BE2C (cell line): ENCODE measurements around the gene FDXR.

Experiments
- DNase-seq: peaks from one replicate; pipeline ENCODE4 v3.0.0-alpha.2; 2020
- H3K27me3 ChIP-seq: fragments of 250-450 bp; sonication (Bioruptor Pico); 2 replicates; pipeline ENCODE4 v1.5.1; 2020; ENCODE audit warnings: mild to moderate bottlenecking
- H3K36me3 ChIP-seq: fragments of 250-450 bp; sonication (Bioruptor Pico); 2 replicates; pipeline ENCODE4 v1.5.1; 2020; ENCODE audit warnings: mild to moderate bottlenecking
- H3K4me1 ChIP-seq: fragments of 250-450 bp; sonication (Bioruptor Pico); 2 replicates; pipeline ENCODE4 v1.5.1; 2020
- H3K4me3 ChIP-seq: 2 replicates; pipeline ENCODE4 v1.5.1; 2011; ENCODE audit warnings: low read depth, low read length
- H3K9me3 ChIP-seq: fragments of 250-450 bp; sonication (Bioruptor Pico); 2 replicates; pipeline ENCODE4 v1.5.1; 2020
- TF ChIP-seq, protein P1 (sequence below): IDR thresholded peaks from 2 replicates; pipeline ENCODE4 v1.5.1; 2012; ENCODE audit warnings: mild to moderate bottlenecking, low read depth, low read length

FDXR gene

DNA sequence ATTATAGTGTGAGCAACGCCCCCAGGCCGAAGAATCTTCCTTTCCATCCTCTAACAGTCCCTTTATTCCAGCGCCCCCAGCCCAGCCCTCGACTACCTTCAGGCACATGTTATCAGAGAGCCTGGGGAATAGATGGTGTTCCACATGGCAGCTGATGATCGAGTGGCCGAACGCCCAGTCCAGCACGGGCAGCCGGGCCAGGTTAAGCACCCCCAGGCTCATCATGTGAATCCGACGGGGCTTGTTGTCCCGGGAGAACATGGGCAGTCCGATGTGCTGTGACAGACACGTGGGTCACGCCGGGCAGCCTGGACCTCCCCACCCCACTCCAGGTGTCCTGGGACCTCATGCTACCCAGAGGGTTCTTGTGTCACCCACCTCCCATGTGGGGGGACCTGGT lies 6.5 kb upstream of the FDXR start:
- no peaks in the 10 kb centered on the region for H3K4me1 ChIP-seq
- H3K9me3 ChIP-seq, result no peaks in the 10 kb centered on the region
- no peaks in the 10 kb centered on the region for H3K36me3 ChIP-seq
- DNase-seq, result no peak
- H3K4me3 ChIP-seq, result no peak overlapping the region
- no peaks in the 10 kb centered on the region; the same call in 1 of the 2 replicates for H3K27me3 ChIP-seq
- TF ChIP-seq, protein P1, sequence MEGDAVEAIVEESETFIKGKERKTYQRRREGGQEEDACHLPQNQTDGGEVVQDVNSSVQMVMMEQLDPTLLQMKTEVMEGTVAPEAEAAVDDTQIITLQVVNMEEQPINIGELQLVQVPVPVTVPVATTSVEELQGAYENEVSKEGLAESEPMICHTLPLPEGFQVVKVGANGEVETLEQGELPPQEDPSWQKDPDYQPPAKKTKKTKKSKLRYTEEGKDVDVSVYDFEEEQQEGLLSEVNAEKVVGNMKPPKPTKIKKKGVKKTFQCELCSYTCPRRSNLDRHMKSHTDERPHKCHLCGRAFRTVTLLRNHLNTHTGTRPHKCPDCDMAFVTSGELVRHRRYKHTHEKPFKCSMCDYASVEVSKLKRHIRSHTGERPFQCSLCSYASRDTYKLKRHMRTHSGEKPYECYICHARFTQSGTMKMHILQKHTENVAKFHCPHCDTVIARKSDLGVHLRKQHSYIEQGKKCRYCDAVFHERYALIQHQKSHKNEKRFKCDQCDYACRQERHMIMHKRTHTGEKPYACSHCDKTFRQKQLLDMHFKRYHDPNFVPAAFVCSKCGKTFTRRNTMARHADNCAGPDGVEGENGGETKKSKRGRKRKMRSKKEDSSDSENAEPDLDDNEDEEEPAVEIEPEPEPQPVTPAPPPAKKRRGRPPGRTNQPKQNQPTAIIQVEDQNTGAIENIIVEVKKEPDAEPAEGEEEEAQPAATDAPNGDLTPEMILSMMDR, result no peak

DNA sequence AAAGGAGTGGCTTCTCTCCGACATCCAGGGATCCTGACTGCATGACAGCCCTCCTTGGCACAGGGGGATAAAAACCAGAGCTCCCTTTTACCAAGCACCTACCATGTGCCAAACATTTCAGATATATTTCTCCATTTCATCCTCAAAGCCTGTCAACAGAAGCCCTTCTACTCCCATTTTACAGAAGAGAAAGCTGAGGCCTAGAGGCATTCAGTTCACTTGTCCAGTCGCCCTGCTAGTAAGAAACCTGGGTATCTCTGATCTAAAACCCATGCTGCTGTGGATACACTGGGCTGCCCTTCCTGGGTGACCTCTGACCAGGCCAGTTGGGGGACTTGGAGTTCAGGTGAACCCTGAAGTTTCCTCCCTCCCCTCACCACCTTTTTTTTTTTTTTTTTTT lies 5.9 kb upstream of the FDXR start:
- no peaks in the 10 kb centered on the region; the same call in 1 of the 2 replicates for H3K27me3 ChIP-seq
- no peak for DNase-seq
- no peaks in the 10 kb centered on the region for H3K4me1 ChIP-seq
- TF ChIP-seq, protein P1, result no peak
- no peak overlapping the region for H3K4me3 ChIP-seq
- no peaks in the 10 kb centered on the region for H3K9me3 ChIP-seq
- H3K36me3 ChIP-seq, result no peaks in the 10 kb centered on the region

DNA sequence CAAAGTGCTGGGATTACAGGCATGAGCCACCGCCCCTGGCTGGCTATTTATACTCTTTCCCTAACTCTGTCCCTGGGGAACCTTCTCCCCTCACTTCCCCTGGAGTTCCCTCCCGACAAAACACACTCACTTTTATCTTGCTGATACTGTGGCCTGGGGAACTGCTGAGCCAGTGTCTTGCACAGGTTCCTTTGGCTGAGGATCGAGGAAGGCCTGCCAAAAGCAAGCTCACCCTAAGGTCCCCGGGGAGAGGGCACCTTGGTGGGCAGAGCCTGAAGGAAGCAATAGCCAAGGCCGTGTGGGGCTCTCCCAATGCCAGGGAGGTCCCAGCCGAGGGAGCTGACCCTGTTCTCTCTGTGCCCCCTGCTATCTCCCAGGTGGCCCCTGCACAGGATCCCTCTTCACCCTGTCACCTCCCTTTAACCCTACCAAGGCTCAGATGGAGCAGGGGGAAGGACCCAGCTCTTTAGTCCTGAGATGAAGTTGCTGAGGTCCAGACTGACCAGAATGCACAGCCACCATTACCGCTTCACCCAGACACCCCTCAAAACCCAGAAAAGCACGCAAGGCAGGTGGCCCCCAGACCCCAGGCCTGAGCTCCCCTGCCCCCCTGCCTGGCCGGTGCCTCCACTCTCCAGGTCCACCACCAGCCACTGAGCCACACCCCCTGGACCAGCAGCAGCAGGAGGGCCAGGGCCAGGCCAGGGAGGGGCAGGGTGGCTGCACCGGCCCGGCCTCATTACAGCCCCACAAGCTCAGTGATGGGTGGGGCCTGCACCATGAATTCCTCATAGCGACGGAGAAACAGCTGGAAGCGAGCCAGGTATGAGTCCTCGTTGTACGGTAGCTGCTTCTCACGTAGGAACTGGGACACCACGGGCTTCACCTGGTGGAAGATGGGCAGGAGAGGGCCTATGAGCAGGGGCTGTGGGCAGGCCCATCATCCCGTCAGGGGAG lies 5.1 kb upstream of the FDXR start:
- TF ChIP-seq, protein P1, result no peak
- Histone ChIP-seq H3K4me3 (no peak overlapping the region), H3K4me1 (no peaks in the 10 kb centered on the region), H3K36me3 (no peaks in the 10 kb centered on the region), H3K9me3 (no peaks in the 10 kb centered on the region), H3K27me3 (no peaks in the 10 kb centered on the region; the same call in 1 of the 2 replicates)
- DNase-seq, result no peak

DNA sequence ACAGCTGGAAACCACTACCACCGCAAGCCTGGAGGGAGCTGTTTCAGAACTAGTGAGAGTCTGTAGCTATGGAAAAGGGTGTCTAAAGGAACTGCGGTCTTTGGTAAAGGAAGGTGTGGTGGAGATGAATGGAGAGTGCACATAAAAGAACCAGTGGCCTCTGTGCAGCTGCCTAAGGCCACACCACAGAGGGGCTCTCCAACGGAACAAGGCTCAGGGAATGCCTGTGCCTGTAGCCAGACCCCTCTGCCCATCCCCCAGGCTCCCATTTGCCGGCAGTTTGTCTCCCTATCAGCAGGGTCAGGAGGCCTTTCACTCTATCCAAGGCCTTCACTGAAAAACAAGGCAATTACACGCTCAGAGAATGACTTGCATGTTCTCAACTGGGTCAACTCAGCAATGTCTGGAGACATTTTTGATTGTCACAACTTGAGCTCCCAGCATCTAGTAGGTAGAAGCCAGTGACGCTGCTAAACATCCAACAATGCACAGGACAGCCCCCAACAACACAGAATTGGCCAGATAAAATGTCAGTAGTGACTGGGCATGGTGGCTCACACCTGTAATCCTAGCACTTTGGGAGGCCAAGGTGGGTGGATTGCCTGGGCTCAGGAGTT lies 3.3 kb upstream of the FDXR start:
- Histone ChIP-seq H3K4me1 (peaks cover 4% of the 10 kb centered on the region), H3K4me3 (no peak overlapping the region), H3K36me3 (no peaks in the 10 kb centered on the region), H3K27me3 (no peaks in the 10 kb centered on the region; the same call in 1 of the 2 replicates), H3K9me3 (no peaks in the 10 kb centered on the region)
- DNase-seq, result no peak
- TF ChIP-seq, protein P1, result no peak

DNA sequence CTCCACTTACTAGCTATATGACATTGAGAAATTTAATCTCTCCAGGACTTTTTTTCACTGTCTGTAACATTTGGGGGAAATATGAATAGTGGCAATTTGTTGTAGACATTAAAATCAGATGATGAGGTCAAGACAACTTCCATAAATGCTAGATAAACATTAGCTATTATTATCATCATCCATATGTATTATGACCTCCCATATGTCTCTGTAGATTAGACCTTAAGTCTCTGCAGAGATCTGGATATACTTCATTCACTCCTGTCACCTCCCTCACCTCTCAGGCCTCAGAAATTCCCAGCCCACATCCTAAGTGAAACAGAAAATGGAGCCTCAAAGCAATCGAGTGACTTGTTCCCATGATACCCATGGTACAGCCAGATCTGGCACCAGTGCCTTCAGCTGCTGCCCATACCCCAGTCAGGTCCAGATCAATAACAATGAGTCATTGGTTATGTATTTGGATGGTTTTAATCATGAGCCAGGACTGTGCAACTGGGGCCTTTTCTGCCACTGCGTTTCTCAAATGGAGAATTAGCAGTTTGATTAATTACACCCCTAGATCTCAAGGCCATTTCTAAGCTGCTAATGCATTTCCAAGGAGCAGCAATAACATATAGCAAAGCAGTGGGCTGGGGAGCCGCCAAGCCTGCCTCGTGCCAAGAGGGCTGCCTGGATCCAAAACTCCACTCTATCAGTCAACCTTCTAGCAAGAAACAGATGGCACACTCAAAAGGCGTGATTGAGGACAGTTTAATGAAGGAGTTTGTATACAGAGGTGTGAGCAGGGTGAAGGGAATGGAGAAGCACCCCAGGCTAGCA lies 2.6 kb upstream of the FDXR start:
- Histone ChIP-seq H3K27me3 (no peaks in the 10 kb centered on the region), H3K4me1 (peaks cover 4% of the 10 kb centered on the region), H3K4me3 (no peak overlapping the region), H3K9me3 (no peaks in the 10 kb centered on the region), H3K36me3 (no peaks in the 10 kb centered on the region)
- TF ChIP-seq, protein P1, result no peak
- no peak for DNase-seq
